Lower leg skin (tissue), 3 donors: ENCODE measurements around the gene LCLAT1.

Source experiments
- CTCF ChIP-seq, 3 donors: fragments of 450-650 bp; IDR thresholded peaks; one replicate each; pipeline ENCODE4 v1.5.1; 2016; ENCODE audit warnings: antibody characterized with exemption in 3 of 3, mild to moderate bottlenecking in 3 of 3, moderate library complexity in 2 of 3
- POLR2A ChIP-seq, 2 donors: fragments of 450-650 bp; IDR thresholded peaks; one replicate each; pipeline ENCODE4 v1.6.1; 2016 to 2017; ENCODE audit warnings: antibody characterized with exemption in 2 of 2, mild to moderate bottlenecking in 1 of 2, moderate library complexity in 1 of 2

DNA sequence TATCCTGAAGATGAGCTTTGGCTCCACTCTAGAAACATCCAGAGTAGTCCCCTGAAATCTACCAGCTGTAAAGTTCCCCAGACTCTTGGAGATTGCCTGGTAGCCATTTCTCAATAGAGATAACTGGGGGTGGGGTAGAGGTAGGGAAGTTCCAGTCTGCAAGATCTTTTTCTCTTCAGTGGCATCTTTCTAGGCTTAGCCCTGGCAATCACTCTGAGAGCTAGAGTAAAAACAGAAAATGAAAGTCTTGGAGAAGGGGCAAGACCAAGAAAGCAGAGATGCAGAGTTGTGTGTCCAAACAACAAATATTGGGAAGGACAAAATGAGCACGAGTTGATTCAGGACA is 41.8 kb upstream of the LCLAT1 start:
- no peak for TF ChIP-seq CTCF (IDR thresholded peaks at IDR 0.05)
- TF ChIP-seq POLR2A (IDR thresholded peaks at IDR 0.05) = no peak
